GM21423 (cell line): ENCODE data around the gene SLC25A15.
A peak's percentile ranks its signal among the peaks of the same experiment; 100 is the strongest.

ENCODE experiments used
- ATAC-seq: cut with Tn5 transposase; IDR thresholded peaks from one replicate; pipeline ENCODE4 v1.9.1; 2021; ENCODE audit warnings: mild to moderate bottlenecking, moderate library complexity; ENCODE audit not compliant: unreplicated experiment

Gene SLC25A15

GRCh38 chr13:40789275-40790153 lies at the start of gene SLC25A15:
Gene SLC25A15 (plus strand): TSS chr13:40789611. CDS start chr13:40793227, 3,616 bp downstream.
- ATAC-seq, result peak; percentile 85

- no peak for ATAC-seq
Observed at GRCh38 chr13:40749327-40749726, 40.1 kb upstream of the SLC25A15 start.

- ATAC-seq, result no peak
Observed at GRCh38 chr13:40755082-40755700, 34.2 kb upstream of the SLC25A15 start.

- ATAC-seq, result no peak
Observed at GRCh38 chr13:40756042-40756441, 33.4 kb upstream of the SLC25A15 start.

GRCh38 chr13:40758811-40759210 lies 30.6 kb upstream of the SLC25A15 start:
- no peak for ATAC-seq

- ATAC-seq, result no peak
Observed at GRCh38 chr13:40762849-40763248, 26.6 kb upstream of the SLC25A15 start.

GRCh38 chr13:40764587-40765403 lies 24.6 kb upstream of the SLC25A15 start:
- ATAC-seq, result no peak

GRCh38 chr13:40765602-40766001 lies 23.8 kb upstream of the SLC25A15 start:
- ATAC-seq, result no peak

- ATAC-seq, result no peak
Observed at GRCh38 chr13:40769970-40770369, 19.4 kb upstream of the SLC25A15 start.

GRCh38 chr13:40770609-40770933 lies 18.8 kb upstream of the SLC25A15 start:
- ATAC-seq, result no peak

- ATAC-seq, result peak; percentile 98
Observed at GRCh38 chr13:40770934-40771618, 18.3 kb upstream of the SLC25A15 start, which contains the start of gene MRPS31. Gene MRPS31 (minus strand): TSS chr13:40771190. CDS start chr13:40771136, 54 bp downstream.

GRCh38 chr13:40772765-40773473 lies 16.5 kb upstream of the SLC25A15 start:
- no peak for ATAC-seq

GRCh38 chr13:40774672-40775071 lies 14.7 kb upstream of the SLC25A15 start:
- no peak for ATAC-seq

GRCh38 chr13:40776232-40776631 lies 13.2 kb upstream of the SLC25A15 start:
- ATAC-seq, result no peak

- peak; percentile 55 for ATAC-seq
Observed at GRCh38 chr13:40776681-40777165, 12.7 kb upstream of the SLC25A15 start.

- peak; percentile 78 for ATAC-seq
Observed at GRCh38 chr13:40777166-40777808, 12.1 kb upstream of the SLC25A15 start.

- ATAC-seq, result peak; percentile 4
Observed at GRCh38 chr13:40777809-40778175, 11.6 kb upstream of the SLC25A15 start.

- ATAC-seq, result no peak
Observed at GRCh38 chr13:40779049-40779448, 10.4 kb upstream of the SLC25A15 start.

GRCh38 chr13:40779796-40780285 lies 9.6 kb upstream of the SLC25A15 start:
- ATAC-seq, result no peak
